GM21825 (cell line): Measurements from ENCODE around the gene IFI35.
A peak's percentile ranks its signal among the peaks of the same experiment; 100 is the strongest.
"Not testable (repeated sequence)": the region's sequence is repeated elsewhere in the genome, so short reads cannot be mapped to it uniquely, and the experiment has no call there.

ENCODE experiments used
- ATAC-seq: cut with Tn5 transposase; IDR thresholded peaks from one replicate; pipeline ENCODE4 v1.9.1; 2021; ENCODE audit warnings: mild to moderate bottlenecking, moderate library complexity; ENCODE audit not compliant: unreplicated experiment

IFI35 gene

GRCh38 chr17:43006639-43007551 is at the start of gene IFI35:
IFI35 (plus strand) TSS chr17:43006784; CDS start chr17:43006948, 164 bp downstream.
- peak; percentile 85 for ATAC-seq

GRCh38 chr17:42964161-42964932 is 42.2 kb upstream of the IFI35 start, which contains the start of gene AARSD1:
AARSD1 (minus strand) TSS chr17:42964454; CDS start chr17:42964440, 14 bp downstream.
- peak; percentile 77 for ATAC-seq

- ATAC-seq: no peak
These were observed 38.7 kb upstream of the IFI35 start for GRCh38 chr17:42967925-42968324.

GRCh38 chr17:42969001-42969581 is 37.5 kb upstream of the IFI35 start:
- ATAC-seq: no peak

GRCh38 chr17:42971589-42971988 is 35.0 kb upstream of the IFI35 start:
- no peak for ATAC-seq

GRCh38 chr17:42973323-42973722 is 33.3 kb upstream of the IFI35 start:
- not testable (repeated sequence) for ATAC-seq

- no peak for ATAC-seq
These were observed 31.3 kb upstream of the IFI35 start for GRCh38 chr17:42975265-42975664.

- ATAC-seq: not testable (repeated sequence)
These were observed 30.9 kb upstream of the IFI35 start for GRCh38 chr17:42975701-42976100.

- peak; percentile 41 for ATAC-seq
These were observed 26.9 kb upstream of the IFI35 start, which contains the start of gene PTGES3L for GRCh38 chr17:42979511-42980273. PTGES3L (minus strand) TSS chr17:42980080; CDS start chr17:42980053, 27 bp downstream.

- ATAC-seq: peak; percentile 71
These were observed 26.3 kb upstream of the IFI35 start, which contains the start of gene RUNDC1 for GRCh38 chr17:42980274-42980765. RUNDC1 (plus strand) TSS chr17:42980565; CDS start chr17:42980577, 12 bp downstream.

GRCh38 chr17:42980766-42981397 is 25.7 kb upstream of the IFI35 start:
- peak; percentile 30 for ATAC-seq

- ATAC-seq: no peak
These were observed 24.3 kb upstream of the IFI35 start for GRCh38 chr17:42982266-42982665.

- no peak for ATAC-seq
These were observed 21.4 kb upstream of the IFI35 start for GRCh38 chr17:42985225-42985624.

GRCh38 chr17:42989141-42989540 is 17.4 kb upstream of the IFI35 start:
- no peak for ATAC-seq

- no peak for ATAC-seq
These were observed 16.6 kb upstream of the IFI35 start for GRCh38 chr17:42989726-42990652.

- ATAC-seq: no peak
These were observed 15.1 kb upstream of the IFI35 start for GRCh38 chr17:42991471-42991870.

- ATAC-seq: no peak
These were observed 13.7 kb upstream of the IFI35 start for GRCh38 chr17:42992872-42993271.

- not testable (repeated sequence) for ATAC-seq
These were observed 12.7 kb upstream of the IFI35 start for GRCh38 chr17:42993913-42994312.
